22Rv1 (cell line): ENCODE measurements around the gene FKBP7.

Experiments
- CTCF ChIP-seq: fragments of 450-650 bp; IDR thresholded peaks from 2 replicates; pipeline ENCODE4 v1.5.1; 2017; ENCODE audit warnings: mild to moderate bottlenecking
- ZFX ChIP-seq: fragments of 450-650 bp; IDR thresholded peaks from 2 replicates; pipeline ENCODE4 v1.6.1; 2017; ENCODE audit warnings: antibody characterized with exemption, borderline replicate concordance

- TF ChIP-seq CTCF (no peak), ZFX (no peak)
These were observed 9.1 kb downstream of the FKBP7 start for GRCh38 chr2:178469219-178469849.
